A673 (cell line): Measurements from ENCODE around the gene OXT.

ENCODE experiments used
- EZH2 ChIP-seq: fragments of 200-600 bp; sonication (generic); IDR thresholded peaks from 2 replicates; pipeline ENCODE4 v1.6.1; 2017; ENCODE audit warnings: borderline replicate concordance, low read depth, mild to moderate bottlenecking, mixed read lengths, antibody characterized with exemption, low read length; ENCODE audit not compliant: poor library complexity, severe bottlenecking
- TF ChIP-seq, protein P1 (sequence below): fragments of 300-800, 200-600 bp; sonication (generic); conservative IDR thresholded peaks from 2 replicates; pipeline ENCODE4 v1.5.1; 2017; ENCODE audit warnings: low read depth, mild to moderate bottlenecking, antibody characterized with exemption, low read length, moderate library complexity, mixed read lengths

DNA sequence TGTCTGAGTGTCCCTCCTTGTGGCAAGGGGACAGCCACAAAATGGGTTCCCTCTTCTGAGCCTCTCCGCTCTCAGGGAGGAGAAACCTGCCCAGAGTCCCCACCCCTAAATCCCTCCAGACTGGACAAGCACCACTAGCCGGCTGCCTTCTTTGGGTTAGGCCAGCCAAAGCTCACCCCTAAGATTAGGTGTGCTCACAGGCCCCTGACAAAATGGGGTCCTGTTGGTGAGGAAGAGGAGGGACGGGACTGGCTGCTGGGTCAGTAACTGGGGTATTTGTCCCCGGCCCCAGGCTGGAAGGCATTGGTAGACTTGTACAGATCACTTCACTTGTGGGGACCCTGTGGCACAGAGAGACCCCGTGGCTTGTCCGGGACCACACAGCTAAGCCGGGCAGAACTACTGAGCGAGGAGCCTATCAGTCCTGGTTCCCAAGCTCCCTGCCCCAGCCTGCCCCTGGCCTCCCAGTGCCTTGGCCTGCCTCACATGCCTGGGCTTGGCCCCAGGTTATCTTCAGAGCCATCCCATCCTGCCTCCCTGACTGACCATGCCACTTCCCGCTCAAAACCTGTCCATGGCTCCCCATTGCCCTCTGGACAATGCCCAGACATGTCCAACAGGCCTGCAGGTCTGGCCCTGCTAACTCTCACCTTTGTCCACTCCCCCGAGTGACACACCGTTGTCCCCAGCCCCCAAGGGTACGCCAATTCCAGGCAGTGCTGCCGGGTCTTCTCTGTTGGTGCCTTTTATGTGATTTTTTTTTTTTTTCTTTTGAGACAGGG is 23.6 kb downstream of the OXT start:
- TF ChIP-seq, protein P1, sequence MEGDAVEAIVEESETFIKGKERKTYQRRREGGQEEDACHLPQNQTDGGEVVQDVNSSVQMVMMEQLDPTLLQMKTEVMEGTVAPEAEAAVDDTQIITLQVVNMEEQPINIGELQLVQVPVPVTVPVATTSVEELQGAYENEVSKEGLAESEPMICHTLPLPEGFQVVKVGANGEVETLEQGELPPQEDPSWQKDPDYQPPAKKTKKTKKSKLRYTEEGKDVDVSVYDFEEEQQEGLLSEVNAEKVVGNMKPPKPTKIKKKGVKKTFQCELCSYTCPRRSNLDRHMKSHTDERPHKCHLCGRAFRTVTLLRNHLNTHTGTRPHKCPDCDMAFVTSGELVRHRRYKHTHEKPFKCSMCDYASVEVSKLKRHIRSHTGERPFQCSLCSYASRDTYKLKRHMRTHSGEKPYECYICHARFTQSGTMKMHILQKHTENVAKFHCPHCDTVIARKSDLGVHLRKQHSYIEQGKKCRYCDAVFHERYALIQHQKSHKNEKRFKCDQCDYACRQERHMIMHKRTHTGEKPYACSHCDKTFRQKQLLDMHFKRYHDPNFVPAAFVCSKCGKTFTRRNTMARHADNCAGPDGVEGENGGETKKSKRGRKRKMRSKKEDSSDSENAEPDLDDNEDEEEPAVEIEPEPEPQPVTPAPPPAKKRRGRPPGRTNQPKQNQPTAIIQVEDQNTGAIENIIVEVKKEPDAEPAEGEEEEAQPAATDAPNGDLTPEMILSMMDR: no peak
- TF ChIP-seq EZH2: no peak
